K562 (cell line): ENCODE measurements around the gene CLTB. TPM values are rescaled to one million over a fixed set of nuclear protein-coding genes. Genes with fewer than 3 reads are reported as not detected.

Source experiments
- HDAC3 ChIP-seq: fragments of 450-650 bp; IDR thresholded peaks from 2 replicates; pipeline ENCODE4 v1.6.1; 2018; ENCODE audit warnings: borderline replicate concordance, mild to moderate bottlenecking, moderate library complexity; ENCODE audit not compliant: partially characterized antibody
- MAFF ChIP-seq: IDR thresholded peaks from 2 replicates; pipeline ENCODE4 v1.6.1; 2012; ENCODE audit warnings: low read length, improper control_type of control experiment
- NFATC3 ChIP-seq: fragments of 450-650 bp; IDR thresholded peaks from 2 replicates; pipeline ENCODE4 v1.6.1; 2017; ENCODE audit warnings: mild to moderate bottlenecking
- NFE2L1 ChIP-seq: fragments of 450-650 bp; IDR thresholded peaks from 2 replicates; pipeline ENCODE4 v1.6.1; 2016; ENCODE audit warnings: missing genetic modification characterization, low read depth, mild to moderate bottlenecking, missing compliant biosample characterization, moderate library complexity, borderline replicate concordance
- NRF1 ChIP-seq, 2 experiments: fragments of 450-650 bp; IDR thresholded peaks in 1 of 2; conservative IDR thresholded peaks in 1 of 2; 2 replicates each; pipeline ENCODE4 v1.6.1; 2014; ENCODE audit warnings: mild to moderate bottlenecking in 2 of 2
- ZBTB7A ChIP-seq: IDR thresholded peaks from 2 replicates; pipeline ENCODE4 v1.6.1; 2011; ENCODE audit warnings: low read depth, mild to moderate bottlenecking, low read length, moderate library complexity, borderline replicate concordance; ENCODE audit not compliant: control insufficient read depth
- ZNF217 ChIP-seq: sonication (generic); formaldehyde crosslinking; IDR thresholded peaks from 2 replicates; pipeline ENCODE4 v1.8.0; 2022; ENCODE audit warnings: mild to moderate bottlenecking, missing genetic modification reagents
- ZNF224 ChIP-seq: sonication (generic); formaldehyde crosslinking; IDR thresholded peaks from 2 replicates; pipeline ENCODE4 v1.8.0; 2022; ENCODE audit warnings: mild to moderate bottlenecking, missing genetic modification reagents
- ZNF766 ChIP-seq: fragments of 200-800 bp; sonication (Bioruptor generic); conservative IDR thresholded peaks from 2 replicates; pipeline ENCODE4 v1.6.1; 2016; ENCODE audit warnings: missing genetic modification characterization, missing compliant biosample characterization
- ZNF79 ChIP-seq: fragments of 250-450 bp; sonication (Bioruptor Pico); IDR thresholded peaks from 2 replicates; pipeline ENCODE4 v1.4.0; 2020; ENCODE audit warnings: low read depth, mild to moderate bottlenecking, moderate library complexity
- polyA plus RNA-seq, 8 experiments: library from polyadenylated mRNA; depleted of rRNA in 4 of 8; stranded (reverse) in 5 of 8; unstranded in 3 of 8; fragments of >200 nt; fragmentation: Nextera tagmentation in 2 of 8; fragmentation: Illumina TruSeq in 1 of 8; extraction: Ambion mirVana in 2 of 8; extraction: Trizol in 1 of 8; gene quantifications; 2 replicates each; pipeline versions ENCODE4 v1.2.1 to v1.2.3, GENCODE V29; 2011 to 2014; ENCODE audit warnings: inconsistent platforms in 1 of 8, missing spikeins in 1 of 8
- total RNA-seq, 7 experiments: library from RNA; depleted of rRNA in 6 of 7; stranded (reverse); fragments of >200 nt in 6 of 7; fragmentation: Illumina TruSeq in 2 of 7; extraction: Trizol in 2 of 7; gene quantifications; 2 replicates each; pipeline versions ENCODE4 v1.2.1 to v1.2.3, GENCODE V29; 2011 to 2021; ENCODE audit warnings: low replicate concordance in 1 of 7
- TF ChIP-seq, protein P1 (sequence below): fragments of 250-450 bp; sonication (Bioruptor Pico); IDR thresholded peaks from 2 replicates; pipeline ENCODE4 v1.5.0; 2022; ENCODE audit warnings: mild to moderate bottlenecking
- TF ChIP-seq, protein P2 (sequence below): fragments of 450-650 bp; IDR thresholded peaks from 2 replicates; pipeline ENCODE4 v1.7.1; 2018; ENCODE audit warnings: mild to moderate bottlenecking, low read depth; ENCODE audit not compliant: partially characterized antibody
- TF ChIP-seq, protein P3 (sequence below), 2 experiments: fragments of 450-650 bp; IDR thresholded peaks; 2 replicates each; pipeline ENCODE4 v1.6.1; 2018; ENCODE audit warnings: mild to moderate bottlenecking in 2 of 2, low read depth in 1 of 2; ENCODE audit not compliant: partially characterized antibody in 2 of 2
- TF ChIP-seq, protein P4 (sequence below), 2 experiments: fragments of 150-350 bp in 1 of 2; IDR thresholded peaks; 2 replicates each; pipeline ENCODE4 v1.6.1; 2012 to 2016; ENCODE audit warnings: low read depth in 2 of 2, low read length in 2 of 2, mild to moderate bottlenecking in 1 of 2, moderate library complexity in 1 of 2

CLTB gene
- total and polyA plus RNA-seq, 9 of the 15 experiments (the other 6 are each of a cell fraction or from before 2014, with no cell fraction given) = 1.8 to 117 (median 39.0) TPM

DNA sequence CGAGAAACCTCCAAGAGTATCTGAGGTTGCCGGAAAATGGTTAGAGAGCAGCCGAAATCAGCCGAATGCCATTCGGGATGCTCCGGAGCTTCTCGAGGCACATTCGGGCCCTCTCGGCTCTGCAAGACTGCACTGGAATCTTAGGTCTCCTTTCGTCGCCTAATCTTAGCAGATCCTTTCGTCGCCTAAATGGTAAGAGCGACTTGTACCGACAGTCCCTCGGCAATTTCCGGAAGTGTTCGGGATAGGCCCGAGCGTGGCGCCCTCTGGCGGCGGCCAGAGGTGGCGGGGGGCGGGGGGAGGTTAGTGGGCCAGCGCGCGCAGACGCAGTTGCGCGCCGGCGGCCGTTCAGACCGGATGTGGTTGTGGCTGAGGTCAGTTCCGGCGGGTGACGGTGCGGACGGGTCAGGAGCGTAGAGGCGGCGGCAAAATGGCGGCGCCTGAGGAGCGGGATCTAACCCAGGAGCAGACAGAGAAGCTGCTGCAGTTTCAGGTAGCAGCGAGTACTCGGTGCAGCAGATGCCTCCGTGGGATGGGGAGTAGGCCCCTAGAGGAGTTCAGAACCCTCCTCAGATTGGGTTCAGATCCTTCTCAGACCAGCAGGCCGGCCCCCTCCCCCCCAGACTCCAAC is 31.8 kb upstream of the CLTB start, which contains the start of gene FAF2 (continued):
- TF ChIP-seq, protein P1, sequence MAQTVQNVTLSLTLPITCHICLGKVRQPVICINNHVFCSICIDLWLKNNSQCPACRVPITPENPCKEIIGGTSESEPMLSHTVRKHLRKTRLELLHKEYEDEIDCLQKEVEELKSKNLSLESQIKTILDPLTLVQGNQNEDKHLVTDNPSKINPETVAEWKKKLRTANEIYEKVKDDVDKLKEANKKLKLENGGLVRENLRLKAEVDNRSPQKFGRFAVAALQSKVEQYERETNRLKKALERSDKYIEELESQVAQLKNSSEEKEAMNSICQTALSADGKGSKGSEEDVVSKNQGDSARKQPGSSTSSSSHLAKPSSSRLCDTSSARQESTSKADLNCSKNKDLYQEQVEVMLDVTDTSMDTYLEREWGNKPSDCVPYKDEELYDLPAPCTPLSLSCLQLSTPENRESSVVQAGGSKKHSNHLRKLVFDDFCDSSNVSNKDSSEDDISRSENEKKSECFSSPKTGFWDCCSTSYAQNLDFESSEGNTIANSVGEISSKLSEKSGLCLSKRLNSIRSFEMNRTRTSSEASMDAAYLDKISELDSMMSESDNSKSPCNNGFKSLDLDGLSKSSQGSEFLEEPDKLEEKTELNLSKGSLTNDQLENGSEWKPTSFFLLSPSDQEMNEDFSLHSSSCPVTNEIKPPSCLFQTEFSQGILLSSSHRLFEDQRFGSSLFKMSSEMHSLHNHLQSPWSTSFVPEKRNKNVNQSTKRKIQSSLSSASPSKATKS (CRISPR knock-in tag) = no peak
- TF ChIP-seq NFATC3 (no peak), MAFF (no peak), ZBTB7A (peak; percentile 73; the same call in 1 of the 2 replicates), NFE2L1 (tag) (no peak), ZNF224 (no peak), ZNF217 (CRISPR knock-in tag) (no peak), ZNF79 (CRISPR knock-in tag) (no peak), ZNF766 (CRISPR knock-in tag) (no peak), HDAC3 (no peak), NRF1 (conservative IDR thresholded peaks at IDR 0.05 in 1 of 2, IDR thresholded peaks at IDR 0.05 in 1 of 2) (peak; percentile 95 to 96)
- TF ChIP-seq, protein P2, sequence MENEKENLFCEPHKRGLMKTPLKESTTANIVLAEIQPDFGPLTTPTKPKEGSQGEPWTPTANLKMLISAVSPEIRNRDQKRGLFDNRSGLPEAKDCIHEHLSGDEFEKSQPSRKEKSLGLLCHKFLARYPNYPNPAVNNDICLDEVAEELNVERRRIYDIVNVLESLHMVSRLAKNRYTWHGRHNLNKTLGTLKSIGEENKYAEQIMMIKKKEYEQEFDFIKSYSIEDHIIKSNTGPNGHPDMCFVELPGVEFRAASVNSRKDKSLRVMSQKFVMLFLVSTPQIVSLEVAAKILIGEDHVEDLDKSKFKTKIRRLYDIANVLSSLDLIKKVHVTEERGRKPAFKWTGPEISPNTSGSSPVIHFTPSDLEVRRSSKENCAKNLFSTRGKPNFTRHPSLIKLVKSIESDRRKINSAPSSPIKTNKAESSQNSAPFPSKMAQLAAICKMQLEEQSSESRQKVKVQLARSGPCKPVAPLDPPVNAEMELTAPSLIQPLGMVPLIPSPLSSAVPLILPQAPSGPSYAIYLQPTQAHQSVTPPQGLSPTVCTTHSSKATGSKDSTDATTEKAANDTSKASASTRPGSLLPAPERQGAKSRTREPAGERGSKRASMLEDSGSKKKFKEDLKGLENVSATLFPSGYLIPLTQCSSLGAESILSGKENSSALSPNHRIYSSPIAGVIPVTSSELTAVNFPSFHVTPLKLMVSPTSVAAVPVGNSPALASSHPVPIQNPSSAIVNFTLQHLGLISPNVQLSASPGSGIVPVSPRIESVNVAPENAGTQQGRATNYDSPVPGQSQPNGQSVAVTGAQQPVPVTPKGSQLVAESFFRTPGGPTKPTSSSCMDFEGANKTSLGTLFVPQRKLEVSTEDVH = peak; percentile 63
- TF ChIP-seq, protein P3, sequence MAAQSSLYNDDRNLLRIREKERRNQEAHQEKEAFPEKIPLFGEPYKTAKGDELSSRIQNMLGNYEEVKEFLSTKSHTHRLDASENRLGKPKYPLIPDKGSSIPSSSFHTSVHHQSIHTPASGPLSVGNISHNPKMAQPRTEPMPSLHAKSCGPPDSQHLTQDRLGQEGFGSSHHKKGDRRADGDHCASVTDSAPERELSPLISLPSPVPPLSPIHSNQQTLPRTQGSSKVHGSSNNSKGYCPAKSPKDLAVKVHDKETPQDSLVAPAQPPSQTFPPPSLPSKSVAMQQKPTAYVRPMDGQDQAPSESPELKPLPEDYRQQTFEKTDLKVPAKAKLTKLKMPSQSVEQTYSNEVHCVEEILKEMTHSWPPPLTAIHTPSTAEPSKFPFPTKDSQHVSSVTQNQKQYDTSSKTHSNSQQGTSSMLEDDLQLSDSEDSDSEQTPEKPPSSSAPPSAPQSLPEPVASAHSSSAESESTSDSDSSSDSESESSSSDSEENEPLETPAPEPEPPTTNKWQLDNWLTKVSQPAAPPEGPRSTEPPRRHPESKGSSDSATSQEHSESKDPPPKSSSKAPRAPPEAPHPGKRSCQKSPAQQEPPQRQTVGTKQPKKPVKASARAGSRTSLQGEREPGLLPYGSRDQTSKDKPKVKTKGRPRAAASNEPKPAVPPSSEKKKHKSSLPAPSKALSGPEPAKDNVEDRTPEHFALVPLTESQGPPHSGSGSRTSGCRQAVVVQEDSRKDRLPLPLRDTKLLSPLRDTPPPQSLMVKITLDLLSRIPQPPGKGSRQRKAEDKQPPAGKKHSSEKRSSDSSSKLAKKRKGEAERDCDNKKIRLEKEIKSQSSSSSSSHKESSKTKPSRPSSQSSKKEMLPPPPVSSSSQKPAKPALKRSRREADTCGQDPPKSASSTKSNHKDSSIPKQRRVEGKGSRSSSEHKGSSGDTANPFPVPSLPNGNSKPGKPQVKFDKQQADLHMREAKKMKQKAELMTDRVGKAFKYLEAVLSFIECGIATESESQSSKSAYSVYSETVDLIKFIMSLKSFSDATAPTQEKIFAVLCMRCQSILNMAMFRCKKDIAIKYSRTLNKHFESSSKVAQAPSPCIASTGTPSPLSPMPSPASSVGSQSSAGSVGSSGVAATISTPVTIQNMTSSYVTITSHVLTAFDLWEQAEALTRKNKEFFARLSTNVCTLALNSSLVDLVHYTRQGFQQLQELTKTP (IDR thresholded peaks at IDR 0.05; ENCODE audit: low read depth in 1 of 2, partially characterized antibody in 2 of 2) = no peak
- TF ChIP-seq, protein P4, sequence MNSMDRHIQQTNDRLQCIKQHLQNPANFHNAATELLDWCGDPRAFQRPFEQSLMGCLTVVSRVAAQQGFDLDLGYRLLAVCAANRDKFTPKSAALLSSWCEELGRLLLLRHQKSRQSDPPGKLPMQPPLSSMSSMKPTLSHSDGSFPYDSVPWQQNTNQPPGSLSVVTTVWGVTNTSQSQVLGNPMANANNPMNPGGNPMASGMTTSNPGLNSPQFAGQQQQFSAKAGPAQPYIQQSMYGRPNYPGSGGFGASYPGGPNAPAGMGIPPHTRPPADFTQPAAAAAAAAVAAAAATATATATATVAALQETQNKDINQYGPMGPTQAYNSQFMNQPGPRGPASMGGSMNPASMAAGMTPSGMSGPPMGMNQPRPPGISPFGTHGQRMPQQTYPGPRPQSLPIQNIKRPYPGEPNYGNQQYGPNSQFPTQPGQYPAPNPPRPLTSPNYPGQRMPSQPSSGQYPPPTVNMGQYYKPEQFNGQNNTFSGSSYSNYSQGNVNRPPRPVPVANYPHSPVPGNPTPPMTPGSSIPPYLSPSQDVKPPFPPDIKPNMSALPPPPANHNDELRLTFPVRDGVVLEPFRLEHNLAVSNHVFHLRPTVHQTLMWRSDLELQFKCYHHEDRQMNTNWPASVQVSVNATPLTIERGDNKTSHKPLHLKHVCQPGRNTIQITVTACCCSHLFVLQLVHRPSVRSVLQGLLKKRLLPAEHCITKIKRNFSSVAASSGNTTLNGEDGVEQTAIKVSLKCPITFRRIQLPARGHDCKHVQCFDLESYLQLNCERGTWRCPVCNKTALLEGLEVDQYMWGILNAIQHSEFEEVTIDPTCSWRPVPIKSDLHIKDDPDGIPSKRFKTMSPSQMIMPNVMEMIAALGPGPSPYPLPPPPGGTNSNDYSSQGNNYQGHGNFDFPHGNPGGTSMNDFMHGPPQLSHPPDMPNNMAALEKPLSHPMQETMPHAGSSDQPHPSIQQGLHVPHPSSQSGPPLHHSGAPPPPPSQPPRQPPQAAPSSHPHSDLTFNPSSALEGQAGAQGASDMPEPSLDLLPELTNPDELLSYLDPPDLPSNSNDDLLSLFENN (IDR thresholded peaks at IDR 0.05; ENCODE audit: low read depth in 2 of 2, low read length in 2 of 2) = peak in 1 of 2 experiments; percentile 71; a peak in 1 of 4 replicates
